NOMO-1 (cell line): ENCODE results near the gene DMRT3.
A peak's percentile ranks its signal among the peaks of the same experiment; 100 is the strongest.

Experiments used
- DNase-seq, 2 experiments: peaks; one replicate each; lab custom pipeline; 2025; ENCODE audit not compliant: unreplicated experiment in 2 of 2; lab: John Stamatoyannopoulos, UW

DMRT3 gene, protein sequence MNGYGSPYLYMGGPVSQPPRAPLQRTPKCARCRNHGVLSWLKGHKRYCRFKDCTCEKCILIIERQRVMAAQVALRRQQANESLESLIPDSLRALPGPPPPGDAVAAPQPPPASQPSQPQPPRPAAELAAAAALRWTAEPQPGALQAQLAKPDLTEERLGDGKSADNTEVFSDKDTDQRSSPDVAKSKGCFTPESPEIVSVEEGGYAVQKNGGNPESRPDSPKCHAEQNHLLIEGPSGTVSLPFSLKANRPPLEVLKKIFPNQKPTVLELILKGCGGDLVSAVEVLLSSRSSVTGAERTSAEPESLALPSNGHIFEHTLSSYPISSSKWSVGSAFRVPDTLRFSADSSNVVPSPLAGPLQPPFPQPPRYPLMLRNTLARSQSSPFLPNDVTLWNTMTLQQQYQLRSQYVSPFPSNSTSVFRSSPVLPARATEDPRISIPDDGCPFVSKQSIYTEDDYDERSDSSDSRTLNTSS

GRCh38 chr9:976258-976942, at the start of gene DMRT3:
Gene DMRT3 (plus strand): TSS chr9:976655. CDS start chr9:977002, 347 bp downstream.
- DNase-seq: peak; percentile 39 to 62

GRCh38 chr9:926976-927375, 49.5 kb upstream of the DMRT3 start:
- DNase-seq: no peak

DNA sequence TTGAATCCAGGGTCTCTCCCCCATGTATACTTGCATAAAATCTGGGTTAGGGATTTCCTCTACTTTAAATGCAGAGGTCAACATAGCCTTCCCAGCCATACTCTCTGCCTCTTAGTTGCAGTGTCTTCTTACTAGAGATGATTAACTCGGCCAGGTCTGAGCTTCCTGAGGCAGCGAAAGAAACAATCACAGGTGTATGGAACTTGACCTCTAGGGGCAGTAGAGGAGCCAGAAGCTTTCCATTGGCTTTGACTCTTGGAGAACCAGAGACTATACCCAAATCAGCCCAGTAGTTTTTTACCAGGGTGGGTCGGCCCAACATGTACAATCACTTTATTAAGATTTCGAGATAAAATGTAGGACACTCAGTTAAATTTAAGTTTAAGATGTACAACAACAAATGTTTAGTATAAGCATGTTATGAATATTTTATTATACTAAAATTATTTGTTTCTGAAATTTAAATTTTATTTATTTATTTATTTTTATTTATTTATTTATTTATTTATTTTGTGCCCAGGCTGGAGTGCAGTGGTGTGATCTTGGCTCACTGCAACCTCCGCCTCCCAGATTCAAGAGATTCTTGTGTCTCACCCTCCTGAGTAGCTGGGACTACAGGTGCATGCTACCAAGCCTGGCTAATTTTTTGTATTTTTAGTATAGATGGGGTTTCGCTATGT, 48.0 kb upstream of the DMRT3 start:
- peak in 1 of 2 experiments; percentile 18 for DNase-seq

- DNase-seq: no peak
Observed at GRCh38 chr9:929719-930118, 46.7 kb upstream of the DMRT3 start.

DNA sequence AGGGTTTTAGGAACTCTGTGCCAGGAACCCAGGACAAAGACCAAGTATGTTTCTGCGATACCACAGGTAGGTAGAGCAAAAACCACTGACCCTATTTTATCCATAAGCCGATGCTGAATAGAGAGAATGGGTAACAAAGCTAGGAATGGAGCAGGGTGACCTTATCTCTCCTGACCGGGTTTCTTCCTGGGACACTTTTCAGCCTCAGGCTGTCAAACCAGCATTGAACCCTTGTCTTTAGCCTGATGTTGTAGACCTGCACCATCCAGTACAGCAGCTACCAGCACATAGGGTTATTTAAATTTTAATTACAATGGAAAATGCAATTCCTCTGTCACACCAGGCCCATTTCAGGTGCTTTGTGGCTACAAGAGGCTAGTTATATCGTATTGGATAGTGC, 43.1 kb upstream of the DMRT3 start:
- no peak for DNase-seq

GRCh38 chr9:935348-935965, 41.0 kb upstream of the DMRT3 start:
- no peak for DNase-seq

DNA sequence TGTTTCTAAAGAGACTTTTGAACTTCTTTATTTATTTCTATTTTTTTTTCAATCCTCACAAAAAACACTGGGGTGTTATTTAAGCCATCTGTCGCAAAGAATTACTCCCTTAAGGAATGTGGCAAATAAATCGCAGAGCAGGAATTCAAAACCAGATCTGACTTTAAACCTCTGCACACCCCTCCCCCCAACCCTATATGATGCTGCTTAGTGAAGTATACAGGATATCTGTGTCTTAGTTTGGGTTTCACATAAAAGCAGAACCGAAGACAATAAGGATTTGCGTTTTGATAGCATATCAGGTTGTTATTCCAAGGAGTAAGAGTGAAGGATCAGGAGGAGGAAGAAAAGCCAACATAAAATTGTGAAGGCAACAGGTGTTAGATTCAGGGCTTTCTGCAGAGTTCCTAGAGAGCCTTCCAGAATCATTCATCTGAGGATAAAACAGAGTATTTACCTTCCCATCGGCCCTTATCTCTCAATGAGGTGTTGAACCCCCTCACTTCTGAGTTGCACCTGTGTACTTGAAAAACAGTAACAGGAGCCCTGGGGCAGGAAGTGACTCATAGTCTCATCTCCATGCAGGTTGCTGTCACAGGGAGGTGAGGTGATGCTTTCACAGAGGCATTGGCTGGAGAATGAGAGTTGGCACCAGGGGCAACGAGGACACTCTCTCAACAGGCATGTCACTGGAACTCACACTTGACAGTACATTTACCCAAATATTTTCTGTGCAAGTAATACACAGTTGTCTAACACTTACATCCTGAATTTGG, 33.5 kb upstream of the DMRT3 start:
- DNase-seq: no peak

DNA sequence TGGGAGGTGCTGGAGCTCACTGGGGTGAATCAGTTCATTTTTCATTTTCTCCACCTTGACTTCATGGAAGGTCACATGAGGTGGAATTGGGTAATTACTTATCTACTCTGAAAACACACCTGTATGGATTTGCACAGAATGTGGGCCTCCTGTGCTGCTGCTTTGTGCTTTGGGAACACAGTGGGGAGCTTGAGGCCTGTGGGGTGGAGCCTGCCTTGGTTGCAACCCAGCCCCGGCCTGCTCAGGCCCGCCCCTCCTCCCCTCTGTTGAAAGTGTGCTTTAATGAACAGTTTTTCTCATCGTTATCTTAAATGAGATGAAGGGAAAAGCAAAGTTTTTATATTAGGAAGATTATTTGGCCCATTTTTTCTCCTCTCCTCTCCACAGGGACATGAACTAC, 28.5 kb upstream of the DMRT3 start:
- DNase-seq: no peak

- DNase-seq: no peak
Observed at GRCh38 chr9:948497-948896, 28.0 kb upstream of the DMRT3 start.

DNA sequence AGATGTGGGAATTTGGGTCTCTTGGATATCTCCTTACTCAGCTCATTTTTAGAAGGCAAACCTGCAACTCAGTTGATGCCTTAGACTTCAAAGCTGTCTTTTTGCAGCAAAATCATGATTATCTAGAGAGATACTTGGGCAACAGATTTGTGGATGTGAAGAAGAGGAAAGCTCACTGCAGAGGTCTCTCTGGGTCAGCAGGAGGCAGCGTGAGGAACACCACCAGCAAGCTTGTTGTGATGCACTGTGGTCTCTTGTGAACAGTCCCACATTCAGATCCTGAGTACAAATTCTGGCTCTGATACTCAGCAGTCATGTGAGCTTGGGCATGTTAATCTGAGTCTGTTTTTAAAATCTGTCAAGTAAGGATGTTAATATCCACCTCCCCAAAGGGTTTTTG, 26.3 kb upstream of the DMRT3 start:
- no peak for DNase-seq

DNA sequence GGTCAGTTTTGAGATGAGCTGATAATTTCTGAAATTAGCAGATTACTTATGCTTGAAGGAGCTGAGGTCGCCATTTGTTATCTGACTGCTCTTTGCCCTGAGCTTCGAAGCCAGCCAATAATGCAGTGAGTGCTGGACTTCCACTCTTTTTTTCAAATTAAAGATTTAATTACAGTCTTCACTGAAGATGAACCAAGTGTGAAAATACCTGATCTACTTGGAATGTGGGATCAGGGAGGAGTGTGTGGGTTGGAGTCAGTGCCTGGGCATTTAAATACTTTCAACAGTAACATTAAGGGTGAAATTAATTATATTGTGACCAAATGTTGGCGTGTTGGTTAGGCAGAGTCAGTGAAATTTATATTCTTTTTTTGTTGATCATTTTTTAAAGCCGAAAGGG, 23.9 kb upstream of the DMRT3 start:
- no peak for DNase-seq

DNA sequence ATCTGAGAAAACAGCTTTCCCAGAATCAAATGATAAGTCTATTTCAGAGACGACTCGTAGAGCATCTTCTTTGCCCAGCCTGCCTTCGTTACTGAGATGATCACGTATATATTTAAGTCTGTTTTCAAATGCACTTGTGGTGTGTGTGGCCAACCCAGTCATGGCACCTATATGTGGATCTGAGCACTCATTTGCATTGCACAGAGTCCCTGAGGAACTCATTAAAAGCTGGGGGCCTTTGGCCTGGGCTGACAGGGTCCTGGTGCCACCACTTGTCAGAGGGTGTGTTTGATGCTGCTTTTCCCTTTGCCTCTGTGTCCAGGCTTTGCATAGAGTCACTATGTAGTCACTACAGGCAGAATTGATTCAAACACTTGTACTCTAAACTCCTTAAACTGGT, 17.4 kb upstream of the DMRT3 start:
- DNase-seq: no peak

DNA sequence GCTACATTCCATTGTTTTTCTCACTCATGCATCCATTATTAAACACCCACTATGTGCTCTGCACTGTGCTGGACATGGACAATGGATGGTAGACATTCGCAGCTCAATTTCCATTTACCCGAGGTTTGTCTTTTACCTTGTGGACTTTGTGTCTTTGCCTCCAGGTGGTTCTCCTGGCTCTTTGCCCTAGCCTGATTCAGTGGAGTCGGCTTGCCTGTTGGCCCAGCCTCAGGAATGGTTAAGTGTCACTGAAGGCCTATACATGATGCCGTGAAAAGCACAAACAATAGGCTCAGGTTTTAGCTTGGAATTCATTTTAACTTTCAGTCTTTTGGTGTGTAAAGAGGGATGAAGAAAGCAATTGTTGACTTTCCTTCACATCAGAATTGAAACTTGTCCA, 16.5 kb upstream of the DMRT3 start:
- DNase-seq: no peak

GRCh38 chr9:962023-962422, 14.4 kb upstream of the DMRT3 start:
- DNase-seq: no peak

- DNase-seq: no peak
Observed at GRCh38 chr9:965497-965896, 11.0 kb upstream of the DMRT3 start.

GRCh38 chr9:966870-967269, 9.6 kb upstream of the DMRT3 start:
- peak; percentile 20 to 31 for DNase-seq

GRCh38 chr9:967436-967835, 9.0 kb upstream of the DMRT3 start:
- peak in 1 of 2 experiments; percentile 40 for DNase-seq

- DNase-seq: peak in 1 of 2 experiments; percentile 25
Observed at GRCh38 chr9:967903-968641, 8.4 kb upstream of the DMRT3 start.

DNA sequence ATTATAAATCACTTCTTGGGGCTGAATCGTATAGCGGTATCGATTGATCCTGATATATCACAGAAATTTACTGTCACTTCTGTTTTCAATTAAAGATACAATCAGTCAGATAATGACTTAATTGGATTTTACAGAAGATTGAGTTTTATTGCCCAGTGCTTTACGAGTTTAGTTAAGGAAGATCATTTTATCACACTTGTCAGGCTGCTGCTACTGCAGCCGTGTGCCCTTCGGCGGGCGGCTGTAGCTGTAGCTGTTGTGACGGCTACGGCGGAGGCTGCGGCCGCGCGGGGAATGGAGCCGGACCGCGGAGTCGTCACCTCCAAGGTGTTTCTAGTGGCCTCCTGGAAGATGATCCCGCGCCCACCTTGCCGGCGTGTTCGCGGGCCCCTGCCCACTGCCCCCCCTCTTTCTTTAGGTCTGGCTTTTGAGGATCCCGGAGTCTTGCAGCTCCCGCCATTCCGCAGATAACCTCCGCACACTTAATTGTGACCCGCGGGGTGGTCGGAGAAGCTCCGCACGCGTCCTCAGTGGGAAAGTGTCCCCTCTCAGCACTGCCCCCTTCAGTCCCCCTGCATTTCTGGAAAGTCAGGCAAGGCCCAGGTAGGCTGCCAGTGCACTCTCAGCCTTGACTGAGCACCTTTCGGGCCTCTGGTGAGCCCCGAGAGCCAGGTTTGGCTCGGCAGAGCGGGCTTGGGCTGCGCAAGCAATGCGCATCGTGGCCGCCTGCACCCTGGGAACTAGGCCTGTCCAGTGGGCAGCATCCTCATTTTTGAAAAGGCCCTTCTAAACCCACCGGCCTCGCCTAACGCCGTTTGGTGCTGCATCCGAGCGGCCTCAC, 6.9 kb upstream of the DMRT3 start:
- no peak for DNase-seq
